Measurements from ENCODE around the gene ZSCAN22.

- TF ChIP-seq, protein P1, sequence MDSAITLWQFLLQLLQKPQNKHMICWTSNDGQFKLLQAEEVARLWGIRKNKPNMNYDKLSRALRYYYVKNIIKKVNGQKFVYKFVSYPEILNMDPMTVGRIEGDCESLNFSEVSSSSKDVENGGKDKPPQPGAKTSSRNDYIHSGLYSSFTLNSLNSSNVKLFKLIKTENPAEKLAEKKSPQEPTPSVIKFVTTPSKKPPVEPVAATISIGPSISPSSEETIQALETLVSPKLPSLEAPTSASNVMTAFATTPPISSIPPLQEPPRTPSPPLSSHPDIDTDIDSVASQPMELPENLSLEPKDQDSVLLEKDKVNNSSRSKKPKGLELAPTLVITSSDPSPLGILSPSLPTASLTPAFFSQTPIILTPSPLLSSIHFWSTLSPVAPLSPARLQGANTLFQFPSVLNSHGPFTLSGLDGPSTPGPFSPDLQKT (CRISPR knock-in tag; IDR thresholded peaks at IDR 0.05; ENCODE audit: borderline replicate concordance), result no peak
- TF ChIP-seq MYC (CRISPR knock-in tag; IDR thresholded peaks at IDR 0.05; ENCODE audit: borderline replicate concordance), result no peak
Measured at GRCh38 chr19:58325311-58326022, 1.3 kb upstream of the ZSCAN22 start.
